HG03097 (cell line): ENCODE data around the gene HDAC4.

Experiments
- ATAC-seq: cut with Tn5 transposase; IDR thresholded peaks from one replicate; pipeline ENCODE4 v1.9.1; 2021; ENCODE audit not compliant: unreplicated experiment, low FRiP score

HDAC4 gene

GRCh38 chr2:239196474-239197021 is 204.3 kb downstream of the HDAC4 start:
- ATAC-seq: no peak

- no peak for ATAC-seq
Observed at GRCh38 chr2:239195992-239196391, 204.8 kb downstream of the HDAC4 start.

GRCh38 chr2:239195318-239195871 is 205.4 kb downstream of the HDAC4 start:
- ATAC-seq: no peak

- no peak for ATAC-seq
Observed at GRCh38 chr2:239194731-239195317, 206.0 kb downstream of the HDAC4 start.

GRCh38 chr2:239193925-239194677 is 206.7 kb downstream of the HDAC4 start:
- ATAC-seq: no peak

GRCh38 chr2:239193401-239193811 is 207.4 kb downstream of the HDAC4 start:
- ATAC-seq: no peak

GRCh38 chr2:239192975-239193374 is 207.8 kb downstream of the HDAC4 start:
- ATAC-seq: no peak

- no peak for ATAC-seq
Observed at GRCh38 chr2:239192456-239192855, 208.4 kb downstream of the HDAC4 start.

- no peak for ATAC-seq
Observed at GRCh38 chr2:239190921-239191885, 209.6 kb downstream of the HDAC4 start.

- ATAC-seq: no peak
Observed at GRCh38 chr2:239190361-239190760, 210.5 kb downstream of the HDAC4 start.

GRCh38 chr2:239189711-239190131 is 211.1 kb downstream of the HDAC4 start:
- ATAC-seq: no peak

GRCh38 chr2:239188536-239188935 is 212.3 kb downstream of the HDAC4 start:
- ATAC-seq: no peak

GRCh38 chr2:239187464-239188253 is 213.2 kb downstream of the HDAC4 start:
- ATAC-seq: no peak

- no peak for ATAC-seq
Observed at GRCh38 chr2:239186516-239187357, 214.1 kb downstream of the HDAC4 start.

- no peak for ATAC-seq
Observed at GRCh38 chr2:239184968-239185903, 215.6 kb downstream of the HDAC4 start.

- ATAC-seq: no peak
Observed at GRCh38 chr2:239184179-239184578, 216.6 kb downstream of the HDAC4 start.

GRCh38 chr2:239182981-239183791 is 217.6 kb downstream of the HDAC4 start:
- ATAC-seq: no peak
